ENCODE results near the gene NUFIP2. TPM values are rescaled to one million over a fixed set of nuclear protein-coding genes. Genes with fewer than 3 reads are reported as not detected.
A peak's percentile ranks its signal among the peaks of the same experiment; 100 is the strongest.

The NUFIP2 gene
- total RNA-seq, 1 experiment from 2014 or later: 93.4 TPM

DNA sequence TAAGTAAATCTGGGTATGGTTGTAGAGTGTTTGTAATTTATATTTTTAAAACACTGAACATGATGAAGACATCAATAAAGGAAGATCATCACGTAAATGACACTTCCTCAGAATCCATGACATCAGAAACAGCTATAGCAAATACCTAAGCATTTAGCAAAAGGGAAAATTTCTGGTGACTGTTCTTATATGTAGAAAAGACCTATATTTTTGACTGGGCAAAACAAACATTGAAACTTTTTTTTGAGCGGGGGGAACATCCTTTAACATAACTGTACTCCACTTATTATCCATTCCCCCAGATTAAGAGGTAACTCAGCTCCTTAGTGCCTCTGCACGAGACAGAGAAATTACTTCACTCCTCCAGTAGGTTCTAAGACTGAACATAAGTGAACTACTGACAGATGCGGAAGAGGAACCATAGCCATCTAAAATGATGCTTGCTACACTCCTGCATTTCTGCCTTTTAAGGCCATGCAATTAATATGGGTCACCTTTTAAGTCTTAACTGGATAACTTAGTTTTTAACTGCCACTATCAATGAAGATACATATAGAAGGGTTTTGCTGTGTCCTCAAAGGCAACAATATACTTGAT is 37.9 kb downstream of the NUFIP2 start:
- POLR2A ChIA-PET (ENCODE audit: low non-redundant PET): no interaction called here
- Histone ChIP-seq H3K4me1 (ENCODE audit: insufficient read depth, low read length, poor library complexity, severe bottlenecking) (peaks cover 20% of the 10 kb centered on the region), H3K36me3 (ENCODE audit: insufficient read depth, low read length, poor library complexity, severe bottlenecking) (peaks cover 22% of the 10 kb centered on the region), H3K9me3 (ENCODE audit: low read depth, low read length, poor library complexity, severe bottlenecking) (no peaks in the 10 kb centered on the region), H3K27ac (ENCODE audit: low read depth, low read length, poor library complexity, severe bottlenecking) (no peak overlapping the region), H3K4me3 (ENCODE audit: low read depth, low read length, poor library complexity, severe bottlenecking) (no peak overlapping the region), H3K27me3 (replicated peaks; ENCODE audit: insufficient read depth, low read depth, low read length, poor library complexity) (no peaks in the 10 kb centered on the region)
- intact Hi-C loops (cut with micrococcal nuclease; ENCODE audit: unreplicated experiment): no loop called here
- DNase-seq (ENCODE audit: low spot score): no peak
- BruUV-seq (replicated peaks): no TSS peak
- TF ChIP-seq, protein P1, sequence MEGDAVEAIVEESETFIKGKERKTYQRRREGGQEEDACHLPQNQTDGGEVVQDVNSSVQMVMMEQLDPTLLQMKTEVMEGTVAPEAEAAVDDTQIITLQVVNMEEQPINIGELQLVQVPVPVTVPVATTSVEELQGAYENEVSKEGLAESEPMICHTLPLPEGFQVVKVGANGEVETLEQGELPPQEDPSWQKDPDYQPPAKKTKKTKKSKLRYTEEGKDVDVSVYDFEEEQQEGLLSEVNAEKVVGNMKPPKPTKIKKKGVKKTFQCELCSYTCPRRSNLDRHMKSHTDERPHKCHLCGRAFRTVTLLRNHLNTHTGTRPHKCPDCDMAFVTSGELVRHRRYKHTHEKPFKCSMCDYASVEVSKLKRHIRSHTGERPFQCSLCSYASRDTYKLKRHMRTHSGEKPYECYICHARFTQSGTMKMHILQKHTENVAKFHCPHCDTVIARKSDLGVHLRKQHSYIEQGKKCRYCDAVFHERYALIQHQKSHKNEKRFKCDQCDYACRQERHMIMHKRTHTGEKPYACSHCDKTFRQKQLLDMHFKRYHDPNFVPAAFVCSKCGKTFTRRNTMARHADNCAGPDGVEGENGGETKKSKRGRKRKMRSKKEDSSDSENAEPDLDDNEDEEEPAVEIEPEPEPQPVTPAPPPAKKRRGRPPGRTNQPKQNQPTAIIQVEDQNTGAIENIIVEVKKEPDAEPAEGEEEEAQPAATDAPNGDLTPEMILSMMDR (conservative IDR thresholded peaks at IDR 0.05; ENCODE audit: low read depth, low read length): no peak
- no peak for TF ChIP-seq EZH2 (IDR thresholded peaks at IDR 0.05; ENCODE audit: borderline replicate concordance, low read depth, low read length, poor library complexity, severe bottlenecking)
- CTCF ChIA-PET: no interaction called here

GRCh38 chr17:29253037-29253436 is 40.9 kb downstream of the NUFIP2 start:
- no peak overlapping the region for H3K4me3 ChIP-seq (ENCODE audit: low read depth, low read length, poor library complexity, severe bottlenecking)
- no peak for TF ChIP-seq EZH2 (IDR thresholded peaks at IDR 0.05; ENCODE audit: borderline replicate concordance, low read depth, low read length, poor library complexity, severe bottlenecking)
- TF ChIP-seq, protein P1 (conservative IDR thresholded peaks at IDR 0.05; ENCODE audit: low read depth, low read length): peak; percentile 18; the same call in 1 of the 2 replicates
- H3K9me3 ChIP-seq (ENCODE audit: low read depth, low read length, poor library complexity, severe bottlenecking): no peaks in the 10 kb centered on the region
- H3K36me3 ChIP-seq (ENCODE audit: insufficient read depth, low read length, poor library complexity, severe bottlenecking): peaks cover 7% of the 10 kb centered on the region
- H3K27ac ChIP-seq (ENCODE audit: low read depth, low read length, poor library complexity, severe bottlenecking): no peak overlapping the region
- POLR2A ChIA-PET (ENCODE audit: low non-redundant PET): no interaction called here
- no TSS peak for BruUV-seq (replicated peaks)
- DNase-seq (ENCODE audit: low spot score): no peak
- H3K27me3 ChIP-seq (replicated peaks; ENCODE audit: insufficient read depth, low read depth, low read length, poor library complexity): no peaks in the 10 kb centered on the region
- CTCF ChIA-PET: no interaction called here
- peaks cover 14% of the 10 kb centered on the region for H3K4me1 ChIP-seq (ENCODE audit: insufficient read depth, low read length, poor library complexity, severe bottlenecking)
- intact Hi-C loops (cut with micrococcal nuclease; ENCODE audit: unreplicated experiment): no loop called here

- TF ChIP-seq EZH2 (IDR thresholded peaks at IDR 0.05; ENCODE audit: borderline replicate concordance, low read depth, low read length, poor library complexity, severe bottlenecking): no peak
- TF ChIP-seq, protein P1 (conservative IDR thresholded peaks at IDR 0.05; ENCODE audit: low read depth, low read length): peak; percentile 59
- H3K4me1 ChIP-seq (ENCODE audit: insufficient read depth, low read length, poor library complexity, severe bottlenecking): peaks cover 7% of the 10 kb centered on the region
- peak; percentile 59 for DNase-seq (ENCODE audit: low spot score)
- no peaks in the 10 kb centered on the region for H3K9me3 ChIP-seq (ENCODE audit: low read depth, low read length, poor library complexity, severe bottlenecking)
- intact Hi-C loops (cut with micrococcal nuclease; ENCODE audit: unreplicated experiment): no loop called here
- H3K27me3 ChIP-seq (replicated peaks; ENCODE audit: insufficient read depth, low read depth, low read length, poor library complexity): no peaks in the 10 kb centered on the region
- peaks cover 7% of the 10 kb centered on the region for H3K36me3 ChIP-seq (ENCODE audit: insufficient read depth, low read length, poor library complexity, severe bottlenecking)
- no peak overlapping the region for H3K27ac ChIP-seq (ENCODE audit: low read depth, low read length, poor library complexity, severe bottlenecking)
- POLR2A ChIA-PET (ENCODE audit: low non-redundant PET): interaction anchor here (0.6 kb wide), 1 partner anchor 100 kb away, joined by 9 read pairs; no protein-coding TSS in a partner anchor
- CTCF ChIA-PET: interaction anchor here (0.6 to 2.0 kb wide), 3 partner anchors 12 to 135 kb away, joined by 3 to 5 read pairs (median 3); no protein-coding TSS in a partner anchor
- BruUV-seq (replicated peaks): no TSS peak
- no peak overlapping the region for H3K4me3 ChIP-seq (ENCODE audit: low read depth, low read length, poor library complexity, severe bottlenecking)
These were observed 41.7 kb downstream of the NUFIP2 start for GRCh38 chr17:29252101-29252791.

All from A673 (cell line).